GM19099 (cell line): Measurements from ENCODE around the gene LSS.

Experiments
- POLR2A ChIP-seq: IDR thresholded peaks from 3 replicates; pipeline ENCODE4 v1.6.1; 2011; ENCODE audit warnings: low read depth; ENCODE audit not compliant: insufficient read length; ENCODE audit errors: extremely low read depth

LSS gene

DNA sequence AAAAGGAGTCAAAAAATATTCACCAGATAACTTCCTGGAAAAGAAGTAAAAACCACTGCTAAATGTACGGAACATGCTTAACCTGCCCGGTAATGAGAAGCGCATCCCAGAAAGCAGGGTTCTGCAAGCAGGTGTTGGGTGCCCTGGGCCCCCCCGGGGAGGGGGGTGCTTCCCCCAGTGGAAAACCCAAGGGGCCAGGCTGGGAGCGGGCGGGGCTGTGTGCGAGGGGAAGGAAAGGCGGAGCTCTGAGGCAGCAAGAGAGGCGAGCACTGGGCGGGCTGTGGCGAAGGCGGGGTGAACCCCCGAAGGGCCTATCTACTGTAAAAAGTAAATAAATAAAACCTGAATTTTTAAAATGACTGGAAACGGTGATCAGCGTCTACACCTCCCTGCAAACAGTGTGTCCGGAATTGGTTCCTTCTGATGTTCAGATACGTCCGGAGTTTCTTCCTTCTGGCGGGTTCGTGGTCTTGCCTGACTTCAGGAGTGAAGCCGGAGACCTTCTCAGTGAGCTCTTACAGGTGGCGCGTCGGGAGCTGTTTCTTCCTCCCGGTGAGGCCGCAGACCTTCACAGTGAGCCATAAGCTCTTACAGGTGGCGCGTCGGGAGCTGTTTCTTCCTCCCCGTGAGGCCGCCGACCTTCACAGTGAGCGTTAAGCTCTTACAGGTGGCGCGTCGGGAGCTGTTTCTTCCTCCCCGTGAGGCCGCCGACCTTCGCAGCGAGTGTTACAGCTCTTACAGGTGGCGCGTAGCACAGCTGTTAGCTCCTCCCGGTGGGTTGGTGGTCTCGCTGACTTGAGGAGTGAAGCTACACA lies 86.6 kb downstream of the LSS start:
- TF ChIP-seq POLR2A: no peak

- TF ChIP-seq POLR2A: no peak
Observed at GRCh38 chr21:46139686-46140085, 88.9 kb downstream of the LSS start.

DNA sequence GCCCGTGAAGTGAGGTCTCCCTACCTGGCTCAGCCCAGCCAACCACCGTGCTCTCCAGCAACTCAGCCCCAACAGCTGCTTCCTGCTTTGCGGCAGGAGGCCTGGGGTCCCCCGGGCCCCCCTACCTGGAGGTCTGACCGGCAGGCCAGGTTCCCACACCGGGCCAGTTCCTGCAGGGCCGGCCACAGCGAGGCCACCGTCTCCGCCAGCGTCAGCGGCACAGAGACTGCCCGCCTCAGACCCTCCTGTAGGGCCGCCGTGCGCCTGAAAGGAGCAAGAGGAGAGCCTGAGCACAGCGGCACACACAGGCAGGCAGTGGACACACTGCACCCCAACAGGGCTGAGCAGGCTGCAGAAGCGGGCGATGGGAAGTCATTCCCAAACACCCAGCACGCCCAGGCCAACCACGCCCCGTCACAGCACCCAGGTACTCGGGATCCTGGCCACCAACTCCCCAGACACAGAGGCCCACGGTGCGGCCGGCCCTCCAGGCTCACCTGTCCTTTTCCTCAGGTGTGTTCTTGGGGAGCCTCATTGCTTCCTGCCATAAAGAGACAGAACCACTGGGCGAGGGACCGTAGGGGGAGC lies 90.1 kb downstream of the LSS start:
- TF ChIP-seq POLR2A: no peak
